HepG2 (cell line): ENCODE measurements around the gene RPL3. TPM values are rescaled to one million over a fixed set of nuclear protein-coding genes. Genes with fewer than 3 reads are reported as not detected.

Source experiments
- CHD2 ChIP-seq: IDR thresholded peaks from 2 replicates; pipeline ENCODE4 v1.6.1; 2011; ENCODE audit warnings: low read depth, low read length, improper control_type of control experiment
- FIP1L1 ChIP-seq: fragments of 200-400 bp; formaldehyde crosslinking; IDR thresholded peaks from 2 replicates; pipeline ENCODE4 v1.6.1; 2018; ENCODE audit warnings: low read depth, mild to moderate bottlenecking, low read length, moderate library complexity, borderline replicate concordance; ENCODE audit not compliant: insufficient read depth
- FUBP1 ChIP-seq: sonication (generic); formaldehyde crosslinking; IDR thresholded peaks from 2 replicates; pipeline ENCODE4 v1.5.1; 2020; ENCODE audit warnings: missing genetic modification reagents, mild to moderate bottlenecking, borderline replicate concordance
- KLF16 ChIP-seq, 2 experiments: sonication (generic) in 1 of 2; formaldehyde crosslinking in 1 of 2; IDR thresholded peaks; 2 replicates each; pipeline versions ENCODE4 v1.6.1 to v1.8.0; 2016 to 2023; ENCODE audit warnings: missing genetic modification reagents in 2 of 2, missing compliant biosample characterization in 1 of 2
- NFIB ChIP-seq: sonication (generic); formaldehyde crosslinking; IDR thresholded peaks from 2 replicates; pipeline ENCODE4 v1.9.0; 2021; ENCODE audit warnings: missing genetic modification reagents, mild to moderate bottlenecking, borderline replicate concordance
- NR1H2 ChIP-seq: sonication (generic); formaldehyde crosslinking; IDR thresholded peaks from 2 replicates; pipeline ENCODE4 v1.8.1; 2022; ENCODE audit warnings: low read depth, missing genetic modification reagents, borderline replicate concordance
- RAD51 ChIP-seq: fragments of 450-650 bp; IDR thresholded peaks from 2 replicates; pipeline ENCODE4 v1.6.1; 2016; ENCODE audit warnings: borderline replicate concordance
- RARG ChIP-seq: sonication (generic); formaldehyde crosslinking; IDR thresholded peaks from 2 replicates; pipeline ENCODE4 v1.4.0; 2020; ENCODE audit warnings: low read depth, mild to moderate bottlenecking, missing genetic modification reagents
- TBX2 ChIP-seq: sonication (generic); formaldehyde crosslinking; IDR thresholded peaks from 2 replicates; pipeline ENCODE4 v1.5.0; 2020; ENCODE audit warnings: missing genetic modification reagents, mild to moderate bottlenecking, borderline replicate concordance
- TP53 ChIP-seq: sonication (generic); formaldehyde crosslinking; conservative IDR thresholded peaks from 2 replicates; pipeline ENCODE4 v1.4.0; 2020; ENCODE audit warnings: missing genetic modification reagents
- ZFP82 ChIP-seq: sonication (generic); formaldehyde crosslinking; IDR thresholded peaks from 2 replicates; pipeline ENCODE4 v1.5.1; 2020; ENCODE audit warnings: mild to moderate bottlenecking, missing genetic modification reagents, borderline replicate concordance
- ZNF256 ChIP-seq: sonication (generic); formaldehyde crosslinking; conservative IDR thresholded peaks from 2 replicates; pipeline ENCODE4 v1.4.0; 2020; ENCODE audit warnings: missing genetic modification reagents
- ZNF354B ChIP-seq: sonication (generic); formaldehyde crosslinking; IDR thresholded peaks from 2 replicates; pipeline ENCODE4 v1.8.0; 2022; ENCODE audit warnings: mild to moderate bottlenecking, missing genetic modification reagents
- ZNF484 ChIP-seq: sonication (generic); formaldehyde crosslinking; IDR thresholded peaks from 2 replicates; pipeline ENCODE4 v1.5.1; 2020; ENCODE audit warnings: mild to moderate bottlenecking, low read depth, missing genetic modification reagents, borderline replicate concordance
- ZNF724P ChIP-seq: sonication (generic); formaldehyde crosslinking; IDR thresholded peaks from 2 replicates; pipeline ENCODE4 v1.8.0; 2022; ENCODE audit warnings: missing genetic modification reagents, borderline replicate concordance
- ZNF749 ChIP-seq: sonication (generic); formaldehyde crosslinking; IDR thresholded peaks from 2 replicates; pipeline ENCODE4 v1.8.0; 2022; ENCODE audit warnings: mild to moderate bottlenecking, missing genetic modification reagents, moderate library complexity, borderline replicate concordance
- ZSCAN31 ChIP-seq: sonication (generic); formaldehyde crosslinking; IDR thresholded peaks from 2 replicates; pipeline ENCODE4 v1.5.0; 2020; ENCODE audit warnings: low read depth, mild to moderate bottlenecking, missing genetic modification reagents
- polyA plus RNA-seq, 8 experiments: library from polyadenylated mRNA; depleted of rRNA in 3 of 8; stranded (reverse) in 7 of 8; unstranded in 1 of 8; fragments of >200 nt; fragmentation: Illumina TruSeq in 4 of 8; extraction: Trizol in 4 of 8; gene quantifications; 2 replicates each; pipeline versions ENCODE4 v1.2.1 to v1.2.3, GENCODE V29; 2011 to 2016; ENCODE audit warnings: low read depth in 4 of 8, missing spikeins in 1 of 8, mixed read lengths in 1 of 8; ENCODE audit not compliant: insufficient read depth in 1 of 8
- total RNA-seq, 5 experiments: library from RNA; depleted of rRNA; stranded (reverse); fragments of >200 nt; fragmentation: Illumina TruSeq; extraction: Trizol; gene quantifications; 2 replicates each; pipeline ENCODE4 v1.2.3, GENCODE V29; 2016; ENCODE audit warnings: low read depth in 1 of 5
- TF ChIP-seq, protein P1 (sequence below): sonication (generic); formaldehyde crosslinking; IDR thresholded peaks from 2 replicates; pipeline ENCODE4 v1.4.0; 2020; ENCODE audit warnings: missing genetic modification reagents
- TF ChIP-seq, protein P2 (sequence below), 2 experiments: sonication (generic) in 1 of 2; formaldehyde crosslinking in 1 of 2; IDR thresholded peaks; 2 replicates each; pipeline versions ENCODE4 v1.6.1 to v1.9.0; 2014 to 2022; ENCODE audit warnings: antibody characterized with exemption in 1 of 2, borderline replicate concordance in 1 of 2, inconsistent platforms in 1 of 2, low read depth in 1 of 2, missing genetic modification reagents in 1 of 2

RPL3 gene
- total and polyA plus RNA-seq, 2 of the 13 experiments (the other 11 are each of a cell fraction or from before 2014, with no cell fraction given) = 1,051 to 3,279 TPM

GRCh38 chr22:39319284-39320022, at the start of gene RPL3 (continued):
- TF ChIP-seq ZSCAN31 (CRISPR knock-in tag) (peak; percentile 92), ZNF484 (CRISPR knock-in tag) (no peak), ZNF749 (CRISPR knock-in tag) (no peak), NR1H2 (no peak), ZFP82 (CRISPR knock-in tag) (peak; percentile 93; the same call in 1 of the 2 replicates), ZNF256 (CRISPR knock-in tag) (peak; percentile 46; the same call in 1 of the 2 replicates), TP53 (peak; percentile 67), RAD51 (no peak), KLF16 (CRISPR knock-in tag; IDR thresholded peaks at IDR 0.05) (peak in 1 of 2 experiments; percentile 93; a peak in 2 of 4 replicates), RARG (CRISPR knock-in tag) (no peak), FIP1L1 (0 out of 2 replicates have a peak, but pooled peaks have one; percentile 5), TBX2 (peak; percentile 85; the same call in 1 of the 2 replicates), ZNF724P (CRISPR knock-in tag) (peak; percentile 28; the same call in 1 of the 2 replicates), FUBP1 (CRISPR knock-in tag) (no peak), NFIB (no peak), CHD2 (no peak), ZNF354B (CRISPR knock-in tag) (no peak)
- TF ChIP-seq, protein P1, sequence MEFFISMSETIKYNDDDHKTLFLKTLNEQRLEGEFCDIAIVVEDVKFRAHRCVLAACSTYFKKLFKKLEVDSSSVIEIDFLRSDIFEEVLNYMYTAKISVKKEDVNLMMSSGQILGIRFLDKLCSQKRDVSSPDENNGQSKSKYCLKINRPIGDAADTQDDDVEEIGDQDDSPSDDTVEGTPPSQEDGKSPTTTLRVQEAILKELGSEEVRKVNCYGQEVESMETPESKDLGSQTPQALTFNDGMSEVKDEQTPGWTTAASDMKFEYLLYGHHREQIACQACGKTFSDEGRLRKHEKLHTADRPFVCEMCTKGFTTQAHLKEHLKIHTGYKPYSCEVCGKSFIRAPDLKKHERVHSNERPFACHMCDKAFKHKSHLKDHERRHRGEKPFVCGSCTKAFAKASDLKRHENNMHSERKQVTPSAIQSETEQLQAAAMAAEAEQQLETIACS (CRISPR knock-in tag) = peak; percentile 98
- TF ChIP-seq, protein P2, sequence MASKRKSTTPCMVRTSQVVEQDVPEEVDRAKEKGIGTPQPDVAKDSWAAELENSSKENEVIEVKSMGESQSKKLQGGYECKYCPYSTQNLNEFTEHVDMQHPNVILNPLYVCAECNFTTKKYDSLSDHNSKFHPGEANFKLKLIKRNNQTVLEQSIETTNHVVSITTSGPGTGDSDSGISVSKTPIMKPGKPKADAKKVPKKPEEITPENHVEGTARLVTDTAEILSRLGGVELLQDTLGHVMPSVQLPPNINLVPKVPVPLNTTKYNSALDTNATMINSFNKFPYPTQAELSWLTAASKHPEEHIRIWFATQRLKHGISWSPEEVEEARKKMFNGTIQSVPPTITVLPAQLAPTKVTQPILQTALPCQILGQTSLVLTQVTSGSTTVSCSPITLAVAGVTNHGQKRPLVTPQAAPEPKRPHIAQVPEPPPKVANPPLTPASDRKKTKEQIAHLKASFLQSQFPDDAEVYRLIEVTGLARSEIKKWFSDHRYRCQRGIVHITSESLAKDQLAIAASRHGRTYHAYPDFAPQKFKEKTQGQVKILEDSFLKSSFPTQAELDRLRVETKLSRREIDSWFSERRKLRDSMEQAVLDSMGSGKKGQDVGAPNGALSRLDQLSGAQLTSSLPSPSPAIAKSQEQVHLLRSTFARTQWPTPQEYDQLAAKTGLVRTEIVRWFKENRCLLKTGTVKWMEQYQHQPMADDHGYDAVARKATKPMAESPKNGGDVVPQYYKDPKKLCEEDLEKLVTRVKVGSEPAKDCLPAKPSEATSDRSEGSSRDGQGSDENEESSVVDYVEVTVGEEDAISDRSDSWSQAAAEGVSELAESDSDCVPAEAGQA (IDR thresholded peaks at IDR 0.05; ENCODE audit: low read depth) = peak; percentile 86; the same call in 1 of the 2 replicates
- TF ChIP-seq, protein P2 (CRISPR knock-in tag; IDR thresholded peaks at IDR 0.05; ENCODE audit: borderline replicate concordance) = no peak
